ENCODE data around the gene SESN3. TPM values are rescaled to one million over a fixed set of nuclear protein-coding genes. Genes with fewer than 3 reads are reported as not detected.
A peak's percentile ranks its signal among the peaks of the same experiment; 100 is the strongest.

Gene SESN3
- total and polyA plus RNA-seq, 11 donors = 1.0 to 26.5 (median 5.6) TPM

GRCh38 chr11:95156916-95157541, 74.0 kb downstream of the SESN3 start:
- peak in 4 of 5 donors; percentile 26 to 48 (median 33) for DNase-seq
- H3K27ac ChIP-seq = peak overlapping the region in 9 of 12 donors; percentile 6 to 69 (median 33)
- intact Hi-C loops (cut with DNase I) = loop anchor here in 3 of 10 donors (2.0 to 10.0 kb wide), 5 partner anchors 178 to 1268 kb away; partner anchors contain the start of genes CWC15 (in 1 of the 3) and KDM4D (in 1 of the 3)
- peaks cover 0 to 37% (median 10%) of the 10 kb centered on the region in 12 donors for H3K4me1 ChIP-seq
- no peaks in the 10 kb centered on the region for H3K36me3 ChIP-seq
- 39 to 55% (median 45%) methylated on average over 7 of the region's 7 CpGs for WGBS, 4 donors
- ATAC-seq = peak; percentile 30 to 80 (median 74)
- no peaks in the 10 kb centered on the region for H3K27me3 ChIP-seq
- H3K4me3 ChIP-seq = no peak overlapping the region
- H3K9me3 ChIP-seq = no peaks in the 10 kb centered on the region
- TF ChIP-seq, protein P1, sequence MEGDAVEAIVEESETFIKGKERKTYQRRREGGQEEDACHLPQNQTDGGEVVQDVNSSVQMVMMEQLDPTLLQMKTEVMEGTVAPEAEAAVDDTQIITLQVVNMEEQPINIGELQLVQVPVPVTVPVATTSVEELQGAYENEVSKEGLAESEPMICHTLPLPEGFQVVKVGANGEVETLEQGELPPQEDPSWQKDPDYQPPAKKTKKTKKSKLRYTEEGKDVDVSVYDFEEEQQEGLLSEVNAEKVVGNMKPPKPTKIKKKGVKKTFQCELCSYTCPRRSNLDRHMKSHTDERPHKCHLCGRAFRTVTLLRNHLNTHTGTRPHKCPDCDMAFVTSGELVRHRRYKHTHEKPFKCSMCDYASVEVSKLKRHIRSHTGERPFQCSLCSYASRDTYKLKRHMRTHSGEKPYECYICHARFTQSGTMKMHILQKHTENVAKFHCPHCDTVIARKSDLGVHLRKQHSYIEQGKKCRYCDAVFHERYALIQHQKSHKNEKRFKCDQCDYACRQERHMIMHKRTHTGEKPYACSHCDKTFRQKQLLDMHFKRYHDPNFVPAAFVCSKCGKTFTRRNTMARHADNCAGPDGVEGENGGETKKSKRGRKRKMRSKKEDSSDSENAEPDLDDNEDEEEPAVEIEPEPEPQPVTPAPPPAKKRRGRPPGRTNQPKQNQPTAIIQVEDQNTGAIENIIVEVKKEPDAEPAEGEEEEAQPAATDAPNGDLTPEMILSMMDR (IDR thresholded peaks at IDR 0.05) = no peak
- TF ChIP-seq POLR2A (IDR thresholded peaks at IDR 0.05) = no peak

- Histone ChIP-seq H3K4me3 (no peak overlapping the region), H3K9me3 (no peaks in the 10 kb centered on the region), H3K27me3 (no peaks in the 10 kb centered on the region), H3K27ac (peak overlapping the region in 5 of 12 donors; percentile 31 to 69 (median 34)), H3K4me1 (peaks cover 0 to 41% (median 15%) of the 10 kb centered on the region in 12 donors), H3K36me3 (no peaks in the 10 kb centered on the region)
- ATAC-seq (no peak), DNase-seq (no peak)
- intact Hi-C loops (cut with DNase I) = loop anchor here in 3 of 10 donors (2.0 to 10.0 kb wide), 5 partner anchors 179 to 1269 kb away; partner anchors contain the start of genes CWC15 (in 1 of the 3) and KDM4D (in 1 of the 3)
- 75 to 84% (median 77%) methylated on average over 5 of the region's 5 CpGs for WGBS, 4 donors
- no peak for TF ChIP-seq POLR2A (IDR thresholded peaks at IDR 0.05)
- TF ChIP-seq, protein P1 (IDR thresholded peaks at IDR 0.05) = no peak
These were observed 74.8 kb downstream of the SESN3 start for GRCh38 chr11:95156133-95156721.

DNA sequence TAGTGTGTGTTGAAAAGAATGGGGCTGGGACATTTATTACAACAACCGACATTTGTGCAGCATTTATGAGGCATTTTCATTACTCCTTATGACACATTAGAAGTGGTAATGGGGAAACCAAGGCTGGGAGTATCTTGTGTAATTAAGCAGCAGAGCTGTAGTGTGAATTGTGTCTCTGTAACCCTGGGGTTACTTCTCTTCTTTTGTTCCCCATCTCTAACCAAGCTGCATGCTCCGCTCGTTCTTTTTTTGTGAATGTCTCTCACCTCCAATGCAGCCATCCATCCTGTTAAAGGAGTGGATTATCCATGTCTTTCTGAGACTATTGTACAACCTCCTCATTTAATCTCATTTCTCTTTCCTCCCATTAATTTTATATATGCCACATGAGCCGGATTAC, 75.6 kb downstream of the SESN3 start:
- intact Hi-C loops (cut with DNase I) = loop anchor here in 3 of 10 donors (2.0 to 10.0 kb wide), 5 partner anchors 179 to 1269 kb away; partner anchors contain the start of genes CWC15 (in 1 of the 3) and KDM4D (in 1 of the 3)
- WGBS, 4 donors = 95 to 97% (median 96%) methylated on average over 4 of the region's 4 CpGs
- no peak for TF ChIP-seq POLR2A (IDR thresholded peaks at IDR 0.05)
- TF ChIP-seq, protein P1 (IDR thresholded peaks at IDR 0.05) = no peak
- Histone ChIP-seq H3K4me1 (peaks cover 0 to 43% (median 18%) of the 10 kb centered on the region in 12 donors), H3K27ac (no peak overlapping the region), H3K9me3 (no peaks in the 10 kb centered on the region), H3K36me3 (no peaks in the 10 kb centered on the region), H3K27me3 (no peaks in the 10 kb centered on the region), H3K4me3 (no peak overlapping the region)
- DNase-seq (no peak), ATAC-seq (no peak)

- ATAC-seq (no peak), DNase-seq (peak in 1 of 5 donors; percentile 33)
- Histone ChIP-seq H3K4me1 (peaks cover 0 to 52% (median 22%) of the 10 kb centered on the region in 12 donors), H3K27ac (no peak overlapping the region), H3K36me3 (no peaks in the 10 kb centered on the region), H3K4me3 (no peak overlapping the region), H3K9me3 (no peaks in the 10 kb centered on the region), H3K27me3 (no peaks in the 10 kb centered on the region)
- intact Hi-C loops (cut with DNase I) = loop anchor here in 9 of 10 donors (2.0 to 10.0 kb wide), 13 partner anchors 57 to 1270 kb away; partner anchors contain the start of genes CWC15 (in 2 of the 9), KDM4D (in 2 of the 9), SESN3 (in 2 of the 9) and SRSF8 (in 2 of the 9)
- TF ChIP-seq POLR2A (IDR thresholded peaks at IDR 0.05) = no peak
- TF ChIP-seq, protein P1 (IDR thresholded peaks at IDR 0.05) = peak; percentile 16 to 58 (median 47)
These were observed 76.5 kb downstream of the SESN3 start for GRCh38 chr11:95154514-95154913.
